Peyer's patch (tissue), 4 donors: ENCODE results near the gene IMMP2L. TPM values are rescaled to one million over a fixed set of nuclear protein-coding genes. Genes with fewer than 3 reads are reported as not detected.

Experiments used
- DNase-seq, 3 donors: peaks; one replicate each; pipeline ENCODE4 v3.0.0-alpha.2; 2017 to 2019
- H3K27ac ChIP-seq, 4 donors: fragments of 200-600 bp; sonication (generic); one replicate each; pipeline ENCODE4 v1.5.1; 2016 to 2019
- H3K27me3 ChIP-seq, 2 donors: fragments of 200-600 bp; sonication (generic); one replicate each; pipeline ENCODE4 v1.5.1; 2019
- H3K36me3 ChIP-seq, 3 donors: fragments of 200-600 bp; sonication (generic); one replicate each; pipeline ENCODE4 v1.5.1; 2016 to 2019
- H3K4me1 ChIP-seq, 4 donors: fragments of 200-600 bp; sonication (generic); one replicate each; pipeline ENCODE4 v1.5.1; 2016 to 2019
- H3K4me3 ChIP-seq, 4 donors: fragments of 200-600 bp; sonication (generic); 1 replicate in 3 of 4; 2 replicates in 1 of 4; pipeline ENCODE4 v1.5.1; 2016 to 2019; ENCODE audit warnings: mild to moderate bottlenecking in 1 of 4
- H3K9me3 ChIP-seq, 4 donors: fragments of 200-600 bp; sonication (generic); one replicate each; pipeline ENCODE4 v1.5.1; 2016 to 2019; ENCODE audit warnings: mild to moderate bottlenecking in 1 of 4
- CTCF ChIP-seq, 6 experiments: fragments of 450-650 bp in 4 of 6; fragments of 200-600 bp in 2 of 6; sonication (generic) in 1 of 6; IDR thresholded peaks; one replicate each; pipeline ENCODE4 v1.5.1; 2017 to 2019; ENCODE audit warnings: antibody characterized with exemption in 6 of 6, mild to moderate bottlenecking in 3 of 6, moderate library complexity in 1 of 6
- POLR2A ChIP-seq, 2 donors: fragments of 450-650 bp; IDR thresholded peaks; one replicate each; pipeline ENCODE4 v1.5.1; 2017; ENCODE audit warnings: antibody characterized with exemption in 2 of 2, mild to moderate bottlenecking in 2 of 2, moderate library complexity in 2 of 2
- total RNA-seq, 4 donors: library from RNA; depleted of rRNA; stranded (reverse); fragments of >200 nt; gene quantifications; one replicate each; pipeline ENCODE4 v1.1.0, GENCODE V29; 2016

Gene IMMP2L
- total RNA-seq, 4 donors from 2014 or later = 5.1 to 16.5 (median 10.9) TPM

GRCh38 chr7:110790992-110791391 is 771.3 kb downstream of the IMMP2L start:
- Histone ChIP-seq H3K9me3 (no peaks in the 10 kb centered on the region), H3K27ac (no peak overlapping the region), H3K4me3 (no peak overlapping the region), H3K36me3 (no peaks in the 10 kb centered on the region), H3K27me3 (no peaks in the 10 kb centered on the region), H3K4me1 (no peaks in the 10 kb centered on the region)
- no peak for DNase-seq
- TF ChIP-seq CTCF (IDR thresholded peaks at IDR 0.05) = no peak
- TF ChIP-seq POLR2A (IDR thresholded peaks at IDR 0.05) = no peak

- no peak for TF ChIP-seq CTCF (IDR thresholded peaks at IDR 0.05)
- no peak for TF ChIP-seq POLR2A (IDR thresholded peaks at IDR 0.05)
- Histone ChIP-seq H3K27me3 (no peaks in the 10 kb centered on the region), H3K9me3 (no peaks in the 10 kb centered on the region), H3K4me3 (no peak overlapping the region), H3K36me3 (no peaks in the 10 kb centered on the region), H3K27ac (no peak overlapping the region), H3K4me1 (no peaks in the 10 kb centered on the region)
- DNase-seq = no peak
Observed at GRCh38 chr7:110786328-110786965, 775.8 kb downstream of the IMMP2L start.

GRCh38 chr7:110784749-110785148 is 777.5 kb downstream of the IMMP2L start:
- TF ChIP-seq POLR2A (IDR thresholded peaks at IDR 0.05) = no peak
- TF ChIP-seq CTCF (IDR thresholded peaks at IDR 0.05) = no peak
- no peaks in the 10 kb centered on the region for H3K4me1 ChIP-seq
- H3K27me3 ChIP-seq = no peaks in the 10 kb centered on the region
- H3K9me3 ChIP-seq = no peaks in the 10 kb centered on the region
- no peak overlapping the region for H3K4me3 ChIP-seq
- no peak overlapping the region for H3K27ac ChIP-seq
- no peaks in the 10 kb centered on the region for H3K36me3 ChIP-seq
- DNase-seq = no peak

GRCh38 chr7:110780712-110781111 is 781.6 kb downstream of the IMMP2L start:
- Histone ChIP-seq H3K27ac (no peak overlapping the region), H3K36me3 (no peaks in the 10 kb centered on the region), H3K9me3 (no peaks in the 10 kb centered on the region), H3K4me3 (no peak overlapping the region), H3K4me1 (no peaks in the 10 kb centered on the region), H3K27me3 (no peaks in the 10 kb centered on the region)
- no peak for TF ChIP-seq POLR2A (IDR thresholded peaks at IDR 0.05)
- no peak for TF ChIP-seq CTCF (IDR thresholded peaks at IDR 0.05)
- DNase-seq = no peak

GRCh38 chr7:110779339-110779738 is 783.0 kb downstream of the IMMP2L start:
- TF ChIP-seq CTCF (IDR thresholded peaks at IDR 0.05) = no peak
- no peak for TF ChIP-seq POLR2A (IDR thresholded peaks at IDR 0.05)
- Histone ChIP-seq H3K27ac (no peak overlapping the region), H3K4me3 (no peak overlapping the region)

GRCh38 chr7:110775046-110775445 is 787.2 kb downstream of the IMMP2L start:
- Histone ChIP-seq H3K27me3 (no peaks in the 10 kb centered on the region), H3K27ac (no peak overlapping the region), H3K9me3 (no peaks in the 10 kb centered on the region), H3K4me3 (no peak overlapping the region), H3K36me3 (no peaks in the 10 kb centered on the region), H3K4me1 (no peaks in the 10 kb centered on the region)
- no peak for TF ChIP-seq CTCF (IDR thresholded peaks at IDR 0.05)
- no peak for TF ChIP-seq POLR2A (IDR thresholded peaks at IDR 0.05)
- DNase-seq = no peak

More at GRCh38 chr7:110779339-110779738, 783.0 kb downstream of the IMMP2L start:
- H3K4me1 ChIP-seq = no peaks in the 10 kb centered on the region
- H3K36me3 ChIP-seq = no peaks in the 10 kb centered on the region
- no peaks in the 10 kb centered on the region for H3K27me3 ChIP-seq
- DNase-seq = no peak
- H3K9me3 ChIP-seq = no peaks in the 10 kb centered on the region
